Measurements from ENCODE around the gene KRTAP4-8. TPM values are rescaled to one million over a fixed set of nuclear protein-coding genes. Genes with fewer than 3 reads are reported as not detected.
"Not testable (repeated sequence)": the region's sequence is repeated elsewhere in the genome, so short reads cannot be mapped to it uniquely, and the experiment has no call there.

KRTAP4-8 gene
- total RNA-seq (2014; rRNA removed; shearing (Covaris generic)), result not detected in 2 replicates

- no peak for DNase-seq (ENCODE audit: low read depth in 1 of 2, low spot score in 2 of 2)
- no peaks in the 10 kb centered on the region for H3K9me3 ChIP-seq (replicated peaks)
- H3K27me3 ChIP-seq (replicated peaks), result no peaks in the 10 kb centered on the region
- H3K27ac ChIP-seq, result no peak within 1 kb of the TSS
- H3K36me3 ChIP-seq, result no peaks in the 10 kb centered on the region
- peaks cover 12% of the 10 kb centered on the region for H3K4me1 ChIP-seq (replicated peaks)
- no peak within 1 kb of the TSS for H3K4me3 ChIP-seq
Measured at GRCh38 chr17:41098042-41098441, at the start of gene KRTAP4-8. Gene KRTAP4-8, minus strand, starts transcription at chr17:41098142. Its CDS starts 58 bp downstream, at chr17:41098084.

GRCh38 chr17:41145261-41145660 is 47.3 kb upstream of the KRTAP4-8 start:
- DNase-seq (ENCODE audit: low read depth in 1 of 2, low spot score in 2 of 2), result no peak
- Histone ChIP-seq H3K4me1 (replicated peaks) (peaks cover 14% of the 10 kb centered on the region), H3K27ac (no peak overlapping the region), H3K36me3 (no peaks in the 10 kb centered on the region), H3K27me3 (replicated peaks) (no peaks in the 10 kb centered on the region), H3K4me3 (no peak overlapping the region), H3K9me3 (replicated peaks) (peaks cover 3% of the 10 kb centered on the region; the same call in 1 of the 2 replicates)

- DNase-seq (ENCODE audit: low read depth in 1 of 2, low spot score in 2 of 2), result no peak
- Histone ChIP-seq H3K27me3 (replicated peaks) (no peaks in the 10 kb centered on the region), H3K4me1 (replicated peaks) (peaks cover 16% of the 10 kb centered on the region), H3K27ac (no peak overlapping the region), H3K9me3 (replicated peaks) (peaks cover 4% of the 10 kb centered on the region; the same call in 1 of the 2 replicates), H3K36me3 (no peaks in the 10 kb centered on the region), H3K4me3 (no peak overlapping the region)
Measured at GRCh38 chr17:41144846-41145245, 46.9 kb upstream of the KRTAP4-8 start.

- Histone ChIP-seq H3K4me3 (no peak overlapping the region), H3K4me1 (replicated peaks) (peaks cover 16% of the 10 kb centered on the region), H3K9me3 (replicated peaks) (peaks cover 4% of the 10 kb centered on the region; the same call in 1 of the 2 replicates), H3K36me3 (no peaks in the 10 kb centered on the region), H3K27ac (peak overlapping the region; percentile 69), H3K27me3 (replicated peaks) (no peaks in the 10 kb centered on the region)
- no peak for DNase-seq (ENCODE audit: low read depth in 1 of 2, low spot score in 2 of 2)
Measured at GRCh38 chr17:41141361-41141760, 43.4 kb upstream of the KRTAP4-8 start.

- peak; percentile 68 to 92 for DNase-seq (ENCODE audit: low read depth in 1 of 2, low spot score in 2 of 2)
- H3K4me1 ChIP-seq (replicated peaks), result peaks cover 16% of the 10 kb centered on the region
- H3K4me3 ChIP-seq, result no peak within 1 kb of the TSS
- H3K27ac ChIP-seq, result peak within 1 kb of the TSS; percentile 83
- H3K36me3 ChIP-seq, result no peaks in the 10 kb centered on the region
- peaks cover 4% of the 10 kb centered on the region; the same call in 1 of the 2 replicates for H3K9me3 ChIP-seq (replicated peaks)
- no peaks in the 10 kb centered on the region for H3K27me3 ChIP-seq (replicated peaks)
Measured at GRCh38 chr17:41140360-41141131, 42.6 kb upstream of the KRTAP4-8 start, which contains the start of gene KRTAP4-6. Gene KRTAP4-6, minus strand, starts transcription at chr17:41140544. Its CDS starts 57 bp downstream, at chr17:41140487.

GRCh38 chr17:41139865-41140264 is 41.9 kb upstream of the KRTAP4-8 start:
- peaks cover 16% of the 10 kb centered on the region for H3K4me1 ChIP-seq (replicated peaks)
- DNase-seq (ENCODE audit: low read depth in 1 of 2, low spot score in 2 of 2); H3K9me3 ChIP-seq (replicated peaks); H3K27me3 ChIP-seq (replicated peaks); H3K27ac ChIP-seq; H3K36me3 ChIP-seq; H3K4me3 ChIP-seq: not testable (repeated sequence)

- peak overlapping the region; percentile 44 for H3K27ac ChIP-seq
- peak in 1 of 2 experiments; percentile 13 for DNase-seq (ENCODE audit: low read depth in 1 of 2, low spot score in 2 of 2)
- no peaks in the 10 kb centered on the region for H3K27me3 ChIP-seq (replicated peaks)
- H3K4me1 ChIP-seq (replicated peaks), result peaks cover 25% of the 10 kb centered on the region
- no peaks in the 10 kb centered on the region for H3K36me3 ChIP-seq
- H3K4me3 ChIP-seq, result no peak overlapping the region
- no peaks in the 10 kb centered on the region for H3K9me3 ChIP-seq (replicated peaks)
Measured at GRCh38 chr17:41133880-41134735, 36.2 kb upstream of the KRTAP4-8 start.

GRCh38 chr17:41131979-41132378 is 34.0 kb upstream of the KRTAP4-8 start:
- Histone ChIP-seq H3K27me3 (replicated peaks) (no peaks in the 10 kb centered on the region), H3K36me3 (no peaks in the 10 kb centered on the region), H3K4me3 (no peak overlapping the region), H3K4me1 (replicated peaks) (peaks cover 25% of the 10 kb centered on the region), H3K27ac (no peak overlapping the region), H3K9me3 (replicated peaks) (no peaks in the 10 kb centered on the region)
- DNase-seq (ENCODE audit: low read depth in 1 of 2, low spot score in 2 of 2), result peak in 1 of 2 experiments; percentile 15

GRCh38 chr17:41127371-41127770 is 29.4 kb upstream of the KRTAP4-8 start:
- Histone ChIP-seq H3K4me3 (no peak overlapping the region), H3K27me3 (replicated peaks) (no peaks in the 10 kb centered on the region), H3K36me3 (no peaks in the 10 kb centered on the region), H3K9me3 (replicated peaks) (no peaks in the 10 kb centered on the region), H3K27ac (no peak overlapping the region), H3K4me1 (replicated peaks) (peaks cover 11% of the 10 kb centered on the region)
- no peak for DNase-seq (ENCODE audit: low read depth in 1 of 2, low spot score in 2 of 2)

- DNase-seq (ENCODE audit: low read depth in 1 of 2, low spot score in 2 of 2), result no peak
- Histone ChIP-seq H3K27me3 (replicated peaks) (no peaks in the 10 kb centered on the region), H3K36me3 (no peaks in the 10 kb centered on the region), H3K4me1 (replicated peaks) (peaks cover 2% of the 10 kb centered on the region), H3K4me3 (no peak overlapping the region), H3K27ac (no peak overlapping the region), H3K9me3 (replicated peaks) (no peaks in the 10 kb centered on the region)
Measured at GRCh38 chr17:41126412-41126811, 28.5 kb upstream of the KRTAP4-8 start.

- Histone ChIP-seq H3K27ac (no peak overlapping the region), H3K4me3 (no peak overlapping the region), H3K9me3 (replicated peaks) (no peaks in the 10 kb centered on the region), H3K4me1 (replicated peaks) (no peaks in the 10 kb centered on the region), H3K27me3 (replicated peaks) (no peaks in the 10 kb centered on the region), H3K36me3 (no peaks in the 10 kb centered on the region)
- no peak for DNase-seq (ENCODE audit: low read depth in 1 of 2, low spot score in 2 of 2)
Measured at GRCh38 chr17:41125064-41125463, 27.1 kb upstream of the KRTAP4-8 start.

- H3K27me3 ChIP-seq (replicated peaks); H3K36me3 ChIP-seq; H3K27ac ChIP-seq; H3K9me3 ChIP-seq (replicated peaks); H3K4me1 ChIP-seq (replicated peaks); H3K4me3 ChIP-seq; DNase-seq (ENCODE audit: low read depth in 1 of 2, low spot score in 2 of 2): not testable (repeated sequence)
Measured at GRCh38 chr17:41123991-41124371, 26.0 kb upstream of the KRTAP4-8 start, which contains the start of gene KRTAP4-12. Gene KRTAP4-12, minus strand, starts transcription at chr17:41124182. Its CDS starts 60 bp downstream, at chr17:41124122.

GRCh38 chr17:41123292-41123990 is 25.5 kb upstream of the KRTAP4-8 start:
- not testable (repeated sequence) for H3K9me3 ChIP-seq (replicated peaks); H3K27ac ChIP-seq; H3K27me3 ChIP-seq (replicated peaks); DNase-seq (ENCODE audit: low read depth in 1 of 2, low spot score in 2 of 2); H3K4me3 ChIP-seq; H3K4me1 ChIP-seq (replicated peaks); H3K36me3 ChIP-seq

All from SJSA1 (cell line).